H4 (cell line): ENCODE data around the gene KLHL18. TPM values are rescaled to one million over a fixed set of nuclear protein-coding genes. Genes with fewer than 3 reads are reported as not detected.
"Not testable (repeated sequence)": the region's sequence is repeated elsewhere in the genome, so short reads cannot be mapped to it uniquely, and the experiment has no call there.

Experiments used
- DNase-seq: peaks from one replicate; pipeline ENCODE4 v3.0.0-alpha.2; 2015; ENCODE audit warnings: low spot score
- total RNA-seq: library from RNA; depleted of rRNA; stranded (reverse); fragments of >200 nt; shearing (Covaris generic); gene quantifications from 2 replicates; pipeline ENCODE4 v1.2.3, GENCODE V29; 2014

KLHL18 gene
- total RNA-seq, 1 experiment from 2014 or later, result 17.5 TPM

- no peak for DNase-seq
Observed at GRCh38 chr3:47313341-47314055, 30.8 kb downstream of the KLHL18 start.

GRCh38 chr3:47314056-47314764 is 31.5 kb downstream of the KLHL18 start:
- no peak for DNase-seq

GRCh38 chr3:47315069-47315647 is 32.4 kb downstream of the KLHL18 start:
- DNase-seq, result no peak

GRCh38 chr3:47316151-47316550 is 33.4 kb downstream of the KLHL18 start:
- not testable (repeated sequence) for DNase-seq

GRCh38 chr3:47318916-47319315 is 36.2 kb downstream of the KLHL18 start:
- no peak for DNase-seq

- no peak for DNase-seq
Observed at GRCh38 chr3:47319956-47320355, 37.2 kb downstream of the KLHL18 start.

GRCh38 chr3:47323431-47324277 is 40.9 kb downstream of the KLHL18 start:
- DNase-seq, result no peak

- peak; percentile 43 for DNase-seq
Observed at GRCh38 chr3:47324278-47324865, 41.6 kb downstream of the KLHL18 start.

- DNase-seq, result no peak
Observed at GRCh38 chr3:47333907-47334306, 51.2 kb downstream of the KLHL18 start.

- DNase-seq, result no peak
Observed at GRCh38 chr3:47337656-47338055, 54.9 kb downstream of the KLHL18 start.

- DNase-seq, result no peak
Observed at GRCh38 chr3:47339951-47340350, 57.2 kb downstream of the KLHL18 start.

GRCh38 chr3:47340866-47341265 is 58.1 kb downstream of the KLHL18 start:
- DNase-seq, result no peak

- DNase-seq, result no peak
Observed at GRCh38 chr3:47342151-47342550, 59.4 kb downstream of the KLHL18 start.

- DNase-seq, result no peak
Observed at GRCh38 chr3:47342812-47343211, 60.1 kb downstream of the KLHL18 start.

- no peak for DNase-seq
Observed at GRCh38 chr3:47343471-47343971, 60.8 kb downstream of the KLHL18 start.

- DNase-seq, result no peak
Observed at GRCh38 chr3:47344971-47345370, 62.2 kb downstream of the KLHL18 start.

- peak; percentile 25 for DNase-seq
Observed at GRCh38 chr3:47347217-47347801, 64.6 kb downstream of the KLHL18 start.

- no peak for DNase-seq
Observed at GRCh38 chr3:47348411-47349154, 65.8 kb downstream of the KLHL18 start.

- no peak for DNase-seq
Observed at GRCh38 chr3:47355010-47355409, 72.3 kb downstream of the KLHL18 start.

- DNase-seq, result no peak
Observed at GRCh38 chr3:47356201-47356600, 73.5 kb downstream of the KLHL18 start.
